Activated CD8-positive, alpha-beta T cell treated with anti-CD3 and anti-CD28 coated beads for 36 hours (primary cell): Measurements from ENCODE around the gene HSPA2. TPM values are rescaled to one million over a fixed set of nuclear protein-coding genes. Genes with fewer than 3 reads are reported as not detected.
"Not testable (repeated sequence)": the region's sequence is repeated elsewhere in the genome, so short reads cannot be mapped to it uniquely, and the experiment has no call there.

Source experiments
- ATAC-seq: fragments of 200-7000 bp; cut with Tn5 transposase; one replicate; pipeline ENCODE4 v1.10.0; 2021; ENCODE audit warnings: mild to moderate bottlenecking, moderate library complexity
- CTCF ChIA-PET: fragments of 350-600 bp; sonication (Branson Sonifier 250); formaldehyde crosslinking; loops from one replicate; lab custom pipeline; 2021; ENCODE audit warnings: antibody characterized with exemption; lab: Charles Lee
- POLR2A ChIA-PET: fragments of 350-600 bp; sonication (Branson Sonifier 250); formaldehyde crosslinking; loops from one replicate; lab custom pipeline; 2021; ENCODE audit warnings: antibody characterized with exemption; lab: Charles Lee
- DNase-seq: peaks from one replicate; pipeline ENCODE4 v3.0.0-alpha.2; 2020
- H3K27ac Mint-ChIP-seq: one replicate; pipeline ENCODE4 v1.8.0; 2021; ENCODE audit warnings: mild to moderate bottlenecking, mixed read lengths
- H3K27me3 Mint-ChIP-seq: one replicate; pipeline ENCODE4 v1.8.0; 2021; ENCODE audit warnings: mixed read lengths
- H3K36me3 Mint-ChIP-seq: one replicate; pipeline ENCODE4 v1.8.0; 2021; ENCODE audit warnings: low read depth, mixed read lengths
- H3K4me1 Mint-ChIP-seq: one replicate; pipeline ENCODE4 v1.8.0; 2021; ENCODE audit warnings: low read depth, mixed read lengths
- H3K4me3 Mint-ChIP-seq: one replicate; pipeline ENCODE4 v1.8.0; 2021; ENCODE audit warnings: mild to moderate bottlenecking, moderate library complexity, mixed read lengths
- H3K9me3 Mint-ChIP-seq: one replicate; pipeline ENCODE4 v1.8.0; 2021; ENCODE audit warnings: mixed read lengths
- CTCF ChIP-seq: fragments of 200-600 bp; IDR thresholded peaks from one replicate; pipeline ENCODE4 v1.8.0; 2022; ENCODE audit warnings: antibody characterized with exemption, mild to moderate bottlenecking
- intact Hi-C: fragments of 100-400 bp; cut with micrococcal nuclease; formaldehyde crosslinking; loops from one replicate; pipeline ENCODE4 v1.10.0; 2022
- total RNA-seq, 2 experiments: library from RNA; stranded (reverse); gene quantifications; one replicate each; pipeline ENCODE4 v1.2.3, GENCODE V29; 2021

HSPA2 gene
- total RNA-seq, 2 experiments from 2014 or later, result 2.9 to 3.6 TPM

GRCh38 chr14:64550621-64551333 lies 10.2 kb downstream of the HSPA2 start:
- H3K4me3 Mint-ChIP-seq, result peak overlapping the region; percentile 47
- H3K36me3 Mint-ChIP-seq, result no peaks in the 10 kb centered on the region
- H3K27me3 Mint-ChIP-seq, result peaks cover 10% of the 10 kb centered on the region
- H3K27ac Mint-ChIP-seq, result no peak overlapping the region
- intact Hi-C loops, result no loop called here
- peaks cover 10% of the 10 kb centered on the region for H3K4me1 Mint-ChIP-seq
- no peak for DNase-seq
- ChIA-PET CTCF (interaction anchor here (0.6 to 1.1 kb wide), 7 partner anchors 10 to 787 kb away, joined by 3 to 5 read pairs (median 4); partner anchors contain the start of gene HSPA2), POLR2A (interaction anchor here (0.7 to 1.0 kb wide), 5 partner anchors 9 to 45 kb away, joined by 3 to 4 read pairs (median 3); partner anchors contain the start of gene HSPA2)
- ATAC-seq, result no peak
- no peaks in the 10 kb centered on the region for H3K9me3 Mint-ChIP-seq
- no peak for TF ChIP-seq CTCF

GRCh38 chr14:64554556-64554955 lies 14.0 kb downstream of the HSPA2 start:
- no peak for TF ChIP-seq CTCF
- H3K4me3 Mint-ChIP-seq, result no peak overlapping the region
- no peak for ATAC-seq
- H3K36me3 Mint-ChIP-seq, result no peaks in the 10 kb centered on the region
- ChIA-PET CTCF (interaction anchor here (1.2 to 2.0 kb wide), 3 partner anchors 12 to 124 kb away, joined by 3 to 6 read pairs (median 4); no protein-coding TSS in a partner anchor), POLR2A (no interaction called here)
- peaks cover 8% of the 10 kb centered on the region for H3K27me3 Mint-ChIP-seq
- no peak overlapping the region for H3K27ac Mint-ChIP-seq
- peaks cover 6% of the 10 kb centered on the region for H3K4me1 Mint-ChIP-seq
- intact Hi-C loops, result no loop called here
- no peak for DNase-seq
- no peaks in the 10 kb centered on the region for H3K9me3 Mint-ChIP-seq

DNA sequence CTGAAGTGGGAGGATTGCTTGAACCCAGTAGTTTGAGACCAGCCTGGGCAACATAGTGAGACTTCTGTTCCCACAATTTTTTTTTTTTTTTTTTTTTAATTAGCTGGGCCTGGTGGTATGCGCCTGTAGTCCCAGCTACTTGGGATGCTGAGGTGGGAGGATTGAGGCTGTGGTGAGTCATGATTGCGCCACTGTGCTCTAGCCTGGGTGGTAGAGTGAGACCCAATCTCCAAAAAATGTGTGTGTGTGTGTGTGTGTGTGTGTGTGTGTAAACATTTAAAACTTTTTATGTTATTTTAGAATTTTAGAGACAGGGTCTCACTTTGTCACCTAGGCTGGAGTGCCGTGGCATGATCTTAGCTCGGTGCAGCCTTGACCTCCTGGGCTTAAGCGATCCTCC lies 16.0 kb downstream of the HSPA2 start:
- CTCF ChIA-PET, result no interaction called here
- Mint-ChIP-seq H3K4me1 (no peaks in the 10 kb centered on the region), H3K27me3 (peaks cover 2% of the 10 kb centered on the region), H3K4me3 (no peak overlapping the region), H3K36me3 (no peaks in the 10 kb centered on the region), H3K9me3 (no peaks in the 10 kb centered on the region), H3K27ac (no peak overlapping the region)
- ATAC-seq (no peak), DNase-seq (no peak)
- POLR2A ChIA-PET, result interaction anchor here (0.6 kb wide), 1 partner anchor 34 kb away, joined by 3 read pairs; no protein-coding TSS in a partner anchor
- intact Hi-C loops, result no loop called here
- no peak for TF ChIP-seq CTCF

DNA sequence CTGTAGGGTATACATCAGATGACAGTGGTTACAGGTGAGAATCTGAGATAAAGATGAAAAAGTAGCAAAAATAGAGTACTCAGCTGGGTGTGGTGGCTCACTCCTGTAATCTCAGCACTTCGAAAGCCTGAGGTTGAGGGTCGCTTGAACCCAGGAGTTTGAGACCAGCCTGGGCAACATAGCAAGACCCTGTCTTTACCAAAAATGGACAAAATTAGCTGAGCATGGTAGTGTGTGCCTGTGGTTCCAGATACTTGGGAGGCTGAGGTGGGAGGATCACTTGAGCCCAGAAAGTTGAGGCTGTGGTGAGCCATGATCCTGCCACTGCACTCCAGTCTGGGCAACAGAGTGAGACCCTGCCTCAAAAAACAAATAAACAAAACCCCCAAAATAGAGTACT lies 17.7 kb downstream of the HSPA2 start:
- H3K27ac Mint-ChIP-seq, result not testable (repeated sequence)
- POLR2A ChIA-PET, result interaction anchor here (1.0 kb wide), 1 partner anchor 9 kb away, joined by 3 read pairs; no protein-coding TSS in a partner anchor

DNA sequence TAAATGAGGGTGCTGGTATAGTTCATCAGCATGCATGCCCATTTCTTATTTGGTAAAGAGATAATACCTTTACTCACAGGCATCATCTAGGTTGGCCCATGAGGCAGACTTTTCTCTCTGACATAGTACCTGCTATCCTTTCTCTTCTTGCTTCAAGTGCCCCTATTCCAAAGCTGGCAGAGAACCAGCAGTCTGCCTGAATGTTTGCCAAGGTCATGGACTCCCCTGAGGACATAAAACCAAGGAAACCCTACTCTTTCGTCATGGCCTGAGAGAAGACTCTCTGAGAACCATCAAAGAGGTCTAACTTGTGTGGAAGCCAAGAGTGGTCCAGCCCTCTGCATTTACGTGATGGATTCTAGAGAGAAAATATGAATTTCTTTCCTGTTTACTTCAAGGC lies 21.1 kb downstream of the HSPA2 start:
- H3K36me3 Mint-ChIP-seq, result no peaks in the 10 kb centered on the region
- no peak for ATAC-seq
- ChIA-PET CTCF (interaction anchor here (0.8 to 1.8 kb wide), 3 partner anchors 11 to 75 kb away, joined by 3 to 7 read pairs (median 4); no protein-coding TSS in a partner anchor), POLR2A (interaction anchor here (1.3 kb wide), 1 partner anchor 9 kb away, joined by 4 read pairs; no protein-coding TSS in a partner anchor)
- H3K27ac Mint-ChIP-seq, result no peak overlapping the region
- no peak for DNase-seq
- TF ChIP-seq CTCF, result no peak
- intact Hi-C loops, result no loop called here
- no peaks in the 10 kb centered on the region for H3K4me1 Mint-ChIP-seq
- H3K4me3 Mint-ChIP-seq, result no peak overlapping the region
- no peaks in the 10 kb centered on the region for H3K9me3 Mint-ChIP-seq
- peaks cover 2% of the 10 kb centered on the region for H3K27me3 Mint-ChIP-seq

More for the DNA sequence above, 17.7 kb downstream of the HSPA2 start:
- H3K36me3 Mint-ChIP-seq, H3K4me3 Mint-ChIP-seq, H3K4me1 Mint-ChIP-seq, ATAC-seq, H3K27me3 Mint-ChIP-seq, intact Hi-C loops, DNase-seq, H3K9me3 Mint-ChIP-seq: not testable (repeated sequence)
- CTCF ChIA-PET, result interaction anchor here (0.8 kb wide), 1 partner anchor 78 kb away, joined by 3 read pairs; no protein-coding TSS in a partner anchor
